GM18873 (cell line): ENCODE measurements around the gene UGT1A1.
"Not testable (repeated sequence)": the region's sequence is repeated elsewhere in the genome, so short reads cannot be mapped to it uniquely, and the experiment has no call there.

Source experiments
- ATAC-seq: cut with Tn5 transposase; IDR thresholded peaks from one replicate; pipeline ENCODE4 v1.9.1; 2021; ENCODE audit warnings: mild to moderate bottlenecking, moderate library complexity, moderate number of reproducible peaks; ENCODE audit not compliant: unreplicated experiment, low FRiP score

The UGT1A1 gene

GRCh38 chr2:233760043-233760442, at the start of gene UGT1A1:
Gene UGT1A1 (plus strand): TSS chr2:233760270. CDS start chr2:233760288, 18 bp downstream.
- ATAC-seq, result no peak

- ATAC-seq, result no peak
Measured at GRCh38 chr2:233711312-233712008, 48.6 kb upstream of the UGT1A1 start.

- no peak for ATAC-seq
Measured at GRCh38 chr2:233712611-233713261, 47.3 kb upstream of the UGT1A1 start, which contains the start of gene UGT1A5. Gene UGT1A5 (plus strand): TSS chr2:233712907. CDS start chr2:233712992, 85 bp downstream.

DNA sequence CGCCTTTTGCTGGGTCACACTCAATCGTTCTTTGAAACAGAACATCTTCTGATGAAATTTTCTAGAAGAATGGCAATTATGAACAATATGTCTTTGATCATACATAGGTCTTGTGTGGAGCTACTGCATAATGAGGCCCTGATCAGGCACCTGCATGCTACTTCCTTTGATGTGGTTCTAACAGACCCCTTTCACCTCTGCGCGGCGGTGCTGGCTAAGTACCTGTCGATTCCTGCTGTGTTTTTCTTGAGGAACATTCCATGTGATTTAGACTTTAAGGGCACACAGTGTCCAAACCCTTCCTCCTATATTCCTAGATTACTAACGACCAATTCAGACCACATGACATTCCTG, 46.8 kb upstream of the UGT1A1 start:
- no peak for ATAC-seq

GRCh38 chr2:233714121-233714520, 45.9 kb upstream of the UGT1A1 start:
- no peak for ATAC-seq

DNA sequence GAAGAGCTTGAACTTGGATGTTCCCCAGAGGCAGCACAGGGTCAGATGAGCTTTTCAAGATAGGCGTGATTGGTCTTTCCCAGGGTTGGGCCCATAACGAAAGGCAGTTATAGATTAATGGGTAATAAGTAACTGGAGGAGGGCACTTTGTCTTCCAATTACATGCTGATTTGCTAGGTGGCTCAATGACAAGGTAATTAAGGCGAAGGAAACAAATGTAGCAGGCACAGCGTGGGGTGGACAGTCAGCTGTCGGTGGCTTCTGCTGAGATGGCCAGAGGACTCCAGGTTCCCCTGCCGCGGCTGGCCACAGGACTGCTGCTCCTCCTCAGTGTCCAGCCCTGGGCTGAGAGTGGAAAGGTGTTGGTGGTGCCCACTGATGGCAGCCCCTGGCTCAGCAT, 41.5 kb upstream of the UGT1A1 start, which contains the start of gene UGT1A4:
Gene UGT1A4 (plus strand): TSS at position 185 of the 400 bp plus-strand sequence. CDS start 85 bp downstream, at position 270.
- ATAC-seq, result no peak

DNA sequence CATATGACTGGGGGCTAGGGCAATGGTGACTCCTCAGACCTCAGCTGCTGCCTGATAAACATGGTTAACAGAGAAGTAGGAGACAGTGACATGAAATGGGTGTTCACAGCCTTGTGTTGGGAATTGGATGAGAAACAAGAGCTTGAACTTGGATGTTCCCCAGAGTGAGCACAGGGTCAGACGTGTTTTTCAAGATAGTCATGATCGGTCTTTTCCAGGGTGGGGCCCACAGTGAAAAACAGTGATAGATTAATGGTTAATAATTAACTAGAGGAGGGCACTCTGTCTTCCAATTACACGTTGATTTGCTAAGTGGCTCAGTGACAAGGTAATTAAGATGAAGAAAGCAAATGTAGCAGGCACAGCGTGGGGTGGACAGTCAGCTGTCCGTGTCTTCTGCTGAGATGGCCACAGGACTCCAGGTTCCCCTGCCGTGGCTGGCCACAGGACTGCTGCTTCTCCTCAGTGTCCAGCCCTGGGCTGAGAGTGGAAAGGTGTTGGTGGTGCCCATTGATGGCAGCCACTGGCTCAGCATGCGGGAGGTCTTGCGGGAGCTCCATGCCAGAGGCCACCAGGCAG, 31.3 kb upstream of the UGT1A1 start, which contains the start of gene UGT1A3:
Gene UGT1A3 (plus strand): TSS at position 320 of the 579 bp plus-strand sequence. CDS start 85 bp downstream, at position 405.
- ATAC-seq, result no peak

DNA sequence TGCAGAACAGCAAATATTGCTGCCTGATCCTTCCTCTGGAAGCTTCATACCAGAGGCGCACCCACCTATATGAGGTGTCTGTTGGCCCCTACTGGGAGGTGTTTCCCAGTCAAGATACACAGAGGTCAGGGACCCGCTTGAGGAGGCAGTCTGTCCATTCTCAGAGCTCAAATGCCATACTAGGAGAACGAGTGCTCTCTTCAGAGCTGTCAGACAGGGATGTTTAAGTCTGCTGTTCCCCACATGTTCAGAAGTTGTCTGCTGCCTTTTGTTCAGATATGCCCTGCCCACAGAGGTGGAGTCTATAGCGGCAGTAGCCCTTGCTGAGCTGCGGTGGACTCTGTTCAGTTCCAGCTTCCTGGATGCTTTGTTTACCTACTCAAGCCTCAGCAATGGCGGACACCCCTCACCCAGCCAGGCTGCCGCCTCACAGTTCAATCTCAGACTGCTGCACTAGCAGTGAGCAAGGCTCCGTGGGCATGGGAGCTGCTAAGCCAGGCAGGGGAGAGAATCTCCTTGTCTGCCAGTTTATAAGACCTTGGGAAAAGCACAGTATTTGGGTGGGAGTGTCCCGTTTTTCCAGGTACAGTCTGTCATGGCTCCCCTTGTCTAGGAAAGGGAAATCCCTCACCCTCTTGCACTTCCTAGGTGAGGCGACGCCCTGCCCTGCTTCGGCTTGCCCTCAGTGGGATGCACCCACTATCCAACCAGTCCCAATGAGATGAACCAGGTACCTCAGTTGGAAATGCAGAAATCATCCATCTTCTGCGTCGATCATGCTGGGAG, 23.0 kb upstream of the UGT1A1 start:
- ATAC-seq, result not testable (repeated sequence)

DNA sequence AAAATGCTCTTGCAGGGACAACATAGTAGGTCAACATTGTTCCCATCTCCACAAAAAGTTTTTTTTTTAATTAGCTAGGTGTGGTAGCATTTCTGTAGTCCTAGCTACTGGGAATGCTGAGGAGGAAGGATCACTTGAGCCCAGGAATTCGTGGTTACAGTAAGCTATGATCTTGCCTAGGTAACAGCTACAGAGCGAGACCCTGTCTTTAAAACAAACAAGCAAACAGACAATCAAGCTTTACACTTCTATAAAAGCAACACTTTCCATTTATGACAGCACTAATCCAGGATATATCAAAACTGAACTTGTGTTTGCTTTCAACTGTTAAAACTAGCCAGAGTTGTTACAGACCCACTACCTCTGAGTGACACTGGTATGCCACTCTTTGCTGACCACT, 19.2 kb upstream of the UGT1A1 start:
- no peak for ATAC-seq

DNA sequence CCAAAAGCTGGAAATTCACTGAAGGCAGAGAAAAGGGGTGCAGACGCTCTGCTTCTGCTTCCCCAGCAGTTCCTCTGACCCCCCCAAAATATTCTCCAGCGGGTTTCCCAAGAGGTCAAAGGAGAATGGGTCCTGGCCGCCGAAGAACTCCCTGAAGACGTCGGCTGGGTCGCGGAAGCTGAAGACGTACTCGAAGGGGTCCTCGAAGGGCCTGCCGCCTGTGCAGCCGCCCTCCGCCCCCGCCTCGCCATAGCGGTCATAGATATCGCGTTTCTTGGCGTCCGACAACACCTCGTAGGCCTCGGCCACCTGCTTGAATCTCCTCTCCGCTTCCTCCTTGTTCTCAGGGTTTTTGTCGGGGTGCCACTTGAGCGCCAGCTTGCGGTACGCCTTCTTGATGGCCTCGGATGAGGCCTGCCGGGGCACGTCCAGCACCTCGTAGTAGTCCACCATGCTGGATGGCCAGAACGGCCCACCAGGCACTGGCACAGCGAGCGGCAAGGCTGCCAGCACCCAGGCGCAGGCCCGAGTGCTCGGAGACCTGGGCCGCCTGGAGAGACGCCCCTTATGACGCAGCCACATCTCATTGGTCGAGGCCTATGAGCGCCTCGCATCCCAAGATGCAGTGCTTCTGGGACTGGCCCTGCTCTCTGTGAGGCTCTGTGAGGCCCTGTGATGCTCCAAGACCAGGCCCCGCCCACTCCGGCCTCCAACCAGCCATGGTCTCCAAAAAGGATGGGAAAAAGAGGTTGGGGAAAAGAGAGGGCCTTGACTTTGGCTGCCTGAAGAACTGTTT, 16.4 kb upstream of the UGT1A1 start:
- ATAC-seq, result no peak

DNA sequence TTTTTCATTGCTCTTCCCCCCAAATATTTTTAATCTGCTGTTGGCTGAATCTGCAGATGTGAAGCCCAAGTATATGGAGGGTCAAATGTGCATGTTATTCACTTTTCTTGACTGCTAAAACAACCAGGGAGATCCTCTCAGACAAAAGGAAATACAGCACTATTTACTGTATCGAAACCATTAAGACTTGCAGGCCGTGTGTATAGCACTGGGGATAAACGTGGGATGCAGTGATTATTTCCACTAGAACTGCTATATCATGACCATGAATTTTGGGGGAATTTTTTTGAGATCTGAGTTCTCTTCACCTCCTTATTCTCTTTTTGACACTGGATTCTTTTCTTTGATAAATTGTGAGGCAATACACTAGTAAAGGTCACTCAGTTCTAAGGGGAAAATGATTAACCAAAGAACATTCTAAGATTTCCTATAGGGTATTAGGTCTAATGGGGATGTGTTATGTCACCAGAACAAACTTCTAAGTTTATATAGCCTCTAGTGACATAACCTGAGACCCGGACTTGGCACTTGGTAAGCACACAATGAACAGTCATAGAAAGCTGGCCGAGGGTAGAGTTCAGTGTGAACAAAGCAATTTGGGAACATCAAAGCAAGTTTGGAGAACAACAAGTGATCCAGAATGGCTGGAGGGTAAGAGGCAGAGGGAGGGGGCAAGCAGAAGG, 14.9 kb upstream of the UGT1A1 start:
- ATAC-seq, result no peak

DNA sequence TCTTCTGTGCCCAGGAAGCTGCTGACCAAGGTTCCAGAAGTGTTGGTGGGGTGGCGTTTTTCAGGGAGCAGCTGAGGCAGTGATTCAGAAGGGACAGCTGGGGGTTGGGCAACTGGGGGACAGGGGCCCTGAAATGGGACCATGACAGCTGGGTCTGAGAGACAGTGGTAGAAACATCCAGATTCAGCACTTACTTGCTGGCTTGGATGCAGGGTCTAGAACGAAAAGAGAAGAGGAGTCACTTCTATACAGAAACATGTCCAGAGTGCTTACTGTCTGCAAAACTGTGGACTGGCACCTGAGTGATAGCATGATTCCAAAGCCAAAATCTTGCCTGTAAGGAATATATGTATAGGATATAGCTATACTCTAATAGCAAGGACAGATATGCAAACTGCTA, 14.2 kb upstream of the UGT1A1 start:
- ATAC-seq, result not testable (repeated sequence)

- ATAC-seq, result no peak
Measured at GRCh38 chr2:233746475-233747282, 13.4 kb upstream of the UGT1A1 start.

DNA sequence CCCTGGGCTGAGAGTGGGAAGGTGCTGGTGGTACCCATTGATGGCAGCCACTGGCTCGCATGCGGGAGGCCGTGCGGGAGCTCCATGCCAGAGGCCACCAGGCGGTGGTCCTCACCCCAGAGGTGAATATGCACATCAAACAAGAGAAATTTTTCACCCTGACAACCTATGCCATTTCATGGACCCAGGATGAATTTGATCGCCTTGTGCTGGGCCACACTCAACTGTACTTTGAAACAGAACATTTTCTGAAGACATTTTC, 12.9 kb upstream of the UGT1A1 start:
- ATAC-seq, result no peak

DNA sequence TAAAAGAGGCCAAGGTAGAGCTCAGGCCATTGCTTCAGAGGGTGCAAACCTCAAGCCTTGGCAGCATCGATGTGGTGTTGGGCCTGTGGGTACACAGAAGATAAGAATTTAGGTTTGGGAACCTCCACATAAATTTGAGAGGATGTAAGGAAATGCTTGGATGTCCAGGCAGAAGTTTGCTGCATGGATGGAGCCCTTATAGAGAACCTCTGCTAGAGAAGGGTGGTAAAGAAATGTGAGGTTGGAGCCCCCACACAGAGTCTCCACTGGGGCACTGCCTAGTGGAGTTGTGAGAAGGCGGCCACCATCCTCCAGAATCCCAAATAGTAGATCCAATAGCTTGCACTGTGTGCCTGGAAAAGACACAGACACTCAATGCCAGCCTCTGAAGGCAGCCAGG, 9.4 kb upstream of the UGT1A1 start:
- ATAC-seq, result not testable (repeated sequence)

DNA sequence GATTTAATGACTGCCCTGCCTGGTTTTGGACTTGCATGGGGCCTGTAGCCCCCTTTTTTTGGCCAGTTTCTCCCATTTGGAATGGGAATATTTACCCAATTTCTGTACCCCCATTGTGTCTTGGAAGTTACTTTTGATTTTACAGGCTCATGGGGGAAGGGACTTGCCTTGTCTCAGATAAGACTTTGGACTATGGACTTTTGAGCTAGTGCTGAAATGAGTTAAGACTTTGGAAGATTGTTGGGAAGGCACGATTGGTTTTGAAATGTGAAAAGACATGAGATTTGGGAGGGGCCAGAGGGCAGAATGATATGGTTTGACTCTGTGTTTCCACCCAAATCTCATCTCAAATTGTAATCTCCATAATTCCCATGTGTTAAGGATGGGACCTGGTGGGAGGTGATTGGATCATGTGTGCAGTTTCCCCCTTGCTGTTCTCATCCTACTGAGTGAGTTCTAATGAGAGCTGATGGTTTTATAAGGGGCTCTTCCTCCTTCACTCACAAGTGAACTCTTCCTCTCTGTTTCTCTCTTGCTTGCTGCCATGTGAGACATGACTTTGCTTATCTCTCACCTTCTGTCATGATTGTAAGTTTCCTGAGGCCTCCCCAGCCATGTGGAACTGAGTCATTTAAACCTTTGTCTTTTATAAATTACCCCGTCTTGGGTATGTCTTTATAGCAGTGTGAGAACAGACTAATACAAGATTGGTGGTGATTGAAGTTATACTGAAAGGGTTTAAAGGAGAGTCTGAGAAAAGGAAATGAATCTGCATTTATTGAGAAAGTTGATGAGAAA, 8.7 kb upstream of the UGT1A1 start:
- not testable (repeated sequence) for ATAC-seq

DNA sequence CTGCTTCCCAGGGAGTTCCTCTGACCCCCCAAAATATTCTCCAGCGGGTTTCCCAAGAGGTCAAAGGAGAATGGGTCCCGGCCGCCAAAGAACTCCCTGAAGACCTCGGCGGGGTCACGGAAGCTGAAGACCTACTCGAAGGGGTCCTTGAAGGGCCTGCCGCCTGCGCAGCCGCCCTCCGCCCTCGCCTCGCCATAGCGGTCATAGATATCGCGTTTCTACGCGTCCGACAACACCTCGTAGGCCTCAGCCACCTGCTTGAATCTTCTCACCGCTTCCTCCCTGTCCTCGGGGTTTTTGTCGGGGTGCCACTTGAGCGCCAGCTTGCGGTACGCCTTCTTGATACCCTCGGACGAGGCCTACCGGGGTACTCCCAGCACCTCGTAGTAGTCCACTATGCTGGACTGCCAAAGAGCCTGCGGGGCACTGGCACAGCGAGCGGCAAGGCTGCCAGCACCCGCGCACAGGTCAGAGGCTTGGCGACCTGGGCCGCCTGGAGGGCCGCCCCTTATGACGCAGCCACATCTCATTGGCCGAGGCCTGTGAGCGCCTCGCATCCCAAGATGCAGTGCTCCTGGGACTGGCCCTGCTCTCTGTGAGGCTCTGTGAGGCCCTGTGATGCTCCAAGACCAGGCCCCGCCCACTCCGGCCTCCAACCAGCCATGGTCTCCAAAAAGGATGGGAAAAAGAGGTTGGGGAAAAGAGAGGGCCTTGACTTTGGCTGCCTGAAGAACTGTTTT, 5.0 kb upstream of the UGT1A1 start:
- ATAC-seq, result no peak
